ENCODE results near the gene PINLYP.

Gene PINLYP

DNA sequence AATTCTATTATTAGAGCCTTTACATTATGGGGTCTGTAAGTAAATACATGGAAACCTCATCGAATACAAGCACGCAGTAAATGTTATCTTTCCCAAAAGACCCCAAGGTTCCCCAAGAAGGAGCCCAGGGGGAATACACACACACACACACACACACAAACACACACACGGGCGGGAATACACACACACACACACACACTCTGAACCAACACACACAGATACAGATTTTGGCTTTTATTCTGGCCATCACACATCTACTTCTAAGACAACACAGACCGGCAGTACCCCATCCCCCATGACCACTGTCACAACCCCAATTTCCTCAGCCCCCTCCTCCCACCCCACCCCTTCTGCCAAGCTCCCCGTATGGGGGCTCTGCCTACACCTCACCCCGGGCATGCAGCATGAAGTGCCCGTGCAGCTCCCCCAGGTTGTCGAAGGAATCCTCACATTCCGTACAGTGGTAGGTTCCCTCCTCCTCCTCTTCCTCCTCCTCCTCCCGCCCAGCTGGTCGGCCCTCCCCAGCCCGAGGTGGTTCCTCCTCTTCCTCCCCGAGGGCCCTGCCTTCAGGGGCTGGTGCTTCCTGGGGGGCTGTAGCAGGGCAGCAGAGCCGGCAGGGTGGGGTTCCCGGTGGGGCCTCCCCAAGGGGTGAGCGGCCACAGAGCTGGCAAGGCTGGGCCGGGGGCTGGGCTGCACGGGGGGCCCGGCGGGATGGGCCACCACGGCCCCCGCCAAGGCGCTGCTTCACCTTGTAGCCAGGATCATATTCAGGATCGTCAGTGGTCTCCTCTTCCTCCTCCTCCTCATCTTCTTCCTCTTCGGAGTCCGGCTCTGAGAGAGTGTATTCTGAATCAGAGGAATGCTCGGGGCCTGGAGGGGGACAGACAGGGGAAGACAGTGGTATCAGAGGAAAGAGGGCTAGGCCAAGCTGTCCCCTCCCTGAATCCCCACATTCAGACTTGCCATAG, 31.9 kb downstream of the PINLYP start:
- DNase-seq, result no peak

- no peak for DNase-seq
These were observed 34.3 kb downstream of the PINLYP start for GRCh38 chr19:43609872-43610271.

- DNase-seq, result no peak
These were observed 34.9 kb downstream of the PINLYP start for GRCh38 chr19:43610493-43610892.

- DNase-seq, result no peak
These were observed 36.2 kb downstream of the PINLYP start, which contains the start of gene SRRM5 for GRCh38 chr19:43611788-43612187. TSS of gene SRRM5 (plus strand) at chr19:43612088. CDS start at chr19:43612122, 34 bp downstream.

DNA sequence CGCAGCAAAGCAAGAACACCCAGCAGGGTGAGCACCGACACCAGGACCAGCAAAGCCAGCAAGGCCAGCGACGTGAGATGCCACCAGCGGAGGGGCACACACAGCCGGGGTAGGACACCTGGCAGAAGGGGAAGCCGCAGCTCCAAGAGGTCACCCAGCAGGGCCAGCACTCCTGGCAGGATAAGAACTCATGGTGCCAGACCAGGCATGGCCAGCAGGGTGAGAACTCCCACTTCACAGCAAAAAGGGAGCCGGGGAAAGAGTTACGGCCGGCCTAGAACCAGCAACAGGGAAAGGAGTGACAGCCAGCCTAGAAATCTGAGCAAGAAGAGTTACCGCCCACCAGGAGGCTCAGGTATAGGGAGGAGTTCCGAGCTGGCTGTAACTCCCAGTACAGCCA, 36.8 kb downstream of the PINLYP start:
- DNase-seq, result no peak

- DNase-seq, result no peak
These were observed 40.7 kb downstream of the PINLYP start for GRCh38 chr19:43616306-43616705.

DNA sequence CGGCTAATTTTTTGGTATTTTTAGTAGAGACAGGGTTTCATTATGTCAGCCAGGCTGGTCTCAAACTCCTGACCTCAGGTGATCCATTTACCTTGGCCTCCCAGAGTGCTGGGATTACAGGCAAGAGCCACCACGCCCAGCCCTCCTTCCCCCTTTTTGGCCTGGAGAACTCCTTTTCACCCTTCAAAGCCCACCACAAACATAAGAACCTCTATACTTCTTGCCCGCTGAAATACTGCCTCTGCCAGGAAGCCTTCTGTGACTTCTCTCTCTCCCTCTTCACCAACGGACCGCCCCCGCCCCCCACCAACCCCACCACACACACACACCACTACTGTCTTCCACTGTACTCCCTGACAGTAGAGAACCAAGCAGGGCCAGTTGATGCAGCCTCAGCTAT, 41.4 kb downstream of the PINLYP start:
- no peak for DNase-seq

DNA sequence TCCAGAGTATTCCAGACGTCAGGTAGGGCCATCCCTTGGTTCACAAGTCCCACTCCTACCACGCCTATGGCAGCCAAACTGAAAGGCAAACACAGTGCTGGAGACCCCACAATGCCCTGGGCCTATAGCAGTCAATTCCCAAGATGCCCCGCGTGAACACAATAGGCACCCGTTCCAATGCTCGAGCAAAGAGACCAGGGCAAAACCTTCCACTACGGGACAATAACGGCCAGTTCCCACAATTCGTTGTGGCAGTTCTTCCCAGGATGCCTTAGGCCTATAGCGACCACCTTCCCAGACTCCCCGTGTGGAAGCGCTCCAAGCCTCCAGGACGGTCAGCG, 43.3 kb downstream of the PINLYP start:
- DNase-seq, result no peak

- peak; percentile 99 for DNase-seq
These were observed 43.9 kb downstream of the PINLYP start, which contains the start of gene ZNF428 for GRCh38 chr19:43619262-43620060. TSS of gene ZNF428 (minus strand) at chr19:43619629. CDS start at chr19:43614304, 5,325 bp downstream.

GRCh38 chr19:43620061-43621001, 44.7 kb downstream of the PINLYP start:
- no peak for DNase-seq

GRCh38 chr19:43622070-43622469, 46.5 kb downstream of the PINLYP start:
- no peak for DNase-seq

- no peak for DNase-seq
These were observed 47.4 kb downstream of the PINLYP start for GRCh38 chr19:43622956-43623355.

DNA sequence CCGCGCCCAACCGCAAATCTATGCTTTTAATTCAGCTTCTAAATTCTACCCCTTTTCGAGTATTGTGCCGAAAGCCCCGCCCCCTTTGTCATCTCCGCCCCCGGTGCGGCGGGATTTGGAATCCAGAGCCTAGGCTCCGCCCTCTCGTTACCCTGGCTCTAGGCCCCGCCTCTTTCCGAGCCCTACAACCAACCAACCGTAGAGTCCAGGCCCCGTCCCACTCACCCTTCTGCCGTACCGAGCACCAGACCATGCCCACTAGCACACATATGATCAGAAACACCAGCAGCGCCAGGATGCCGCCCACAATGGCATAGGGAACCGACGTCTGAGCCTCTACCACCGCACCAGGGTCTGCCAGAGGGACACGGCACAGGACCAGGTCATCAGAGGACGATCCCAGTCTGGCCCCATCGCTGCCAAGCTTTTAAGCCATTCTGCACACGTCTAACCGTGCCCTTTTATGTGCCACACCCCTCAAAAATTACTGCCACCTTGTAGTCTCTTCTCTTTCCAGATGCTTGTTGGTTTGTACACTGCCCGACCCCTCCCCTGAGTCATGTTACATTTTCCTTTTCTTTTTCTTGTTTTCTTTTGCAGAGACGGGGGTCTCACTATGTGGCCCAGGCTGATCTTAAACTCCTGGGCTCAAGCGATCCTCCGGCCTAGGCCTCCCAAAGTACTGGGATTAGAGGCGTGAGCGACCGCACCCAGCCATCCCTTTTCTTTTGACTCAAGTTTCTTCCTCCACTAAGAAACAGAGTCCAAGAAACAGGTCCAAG, 48.5 kb downstream of the PINLYP start:
- no peak for DNase-seq

GRCh38 chr19:43624933-43625332, 49.3 kb downstream of the PINLYP start:
- no peak for DNase-seq

DNA sequence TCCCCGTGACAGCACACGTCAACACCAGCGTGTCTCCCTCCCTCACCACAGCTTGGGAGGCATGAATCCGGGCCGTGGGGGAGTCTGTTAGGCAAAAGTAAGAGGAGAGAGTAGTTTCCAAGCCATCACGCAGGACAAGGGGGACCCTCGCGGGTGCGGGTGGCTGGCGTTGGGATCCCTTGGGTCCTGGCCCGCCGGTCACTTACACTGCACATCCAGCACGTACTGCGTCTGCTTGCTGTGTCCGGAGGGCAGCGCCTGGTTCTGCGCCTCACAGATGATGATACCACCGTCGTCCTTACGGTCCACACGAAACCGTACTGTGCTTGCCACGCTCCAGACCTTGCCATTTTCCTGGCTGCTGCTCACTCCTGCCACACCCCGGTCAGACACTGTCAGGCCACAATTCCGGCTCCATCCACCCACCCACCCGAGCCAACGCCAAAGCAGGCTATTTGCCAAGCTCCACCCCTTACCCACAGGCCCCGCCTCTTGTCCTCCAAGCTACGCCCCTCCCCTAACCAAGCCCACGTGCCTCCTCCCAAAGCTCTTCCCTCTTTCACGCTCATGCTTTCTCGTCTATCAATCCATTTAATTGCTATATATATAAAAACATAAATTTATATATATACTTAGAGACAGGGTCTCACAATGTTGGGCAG, 50.4 kb downstream of the PINLYP start:
- DNase-seq, result no peak

DNA sequence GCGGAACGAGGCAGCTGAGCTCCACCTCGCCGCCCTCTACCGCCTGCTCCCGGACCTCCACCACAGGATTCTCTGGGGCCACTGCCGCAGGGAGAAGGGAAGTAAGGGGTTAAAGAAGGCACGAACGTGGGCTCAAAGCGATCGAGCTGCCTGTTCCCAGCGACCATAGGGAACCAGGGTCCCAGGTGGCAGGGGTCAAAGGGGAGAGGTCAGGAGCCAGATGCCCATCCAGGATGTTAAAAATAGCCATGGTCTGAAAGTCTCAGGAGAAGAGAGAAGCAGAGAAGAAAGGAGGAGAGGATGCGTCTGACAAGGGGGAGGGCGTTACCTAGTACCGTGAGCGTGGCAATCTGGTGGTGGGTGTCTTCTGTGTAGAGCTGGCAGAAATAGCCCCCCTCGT, 51.2 kb downstream of the PINLYP start:
- no peak for DNase-seq

DNA sequence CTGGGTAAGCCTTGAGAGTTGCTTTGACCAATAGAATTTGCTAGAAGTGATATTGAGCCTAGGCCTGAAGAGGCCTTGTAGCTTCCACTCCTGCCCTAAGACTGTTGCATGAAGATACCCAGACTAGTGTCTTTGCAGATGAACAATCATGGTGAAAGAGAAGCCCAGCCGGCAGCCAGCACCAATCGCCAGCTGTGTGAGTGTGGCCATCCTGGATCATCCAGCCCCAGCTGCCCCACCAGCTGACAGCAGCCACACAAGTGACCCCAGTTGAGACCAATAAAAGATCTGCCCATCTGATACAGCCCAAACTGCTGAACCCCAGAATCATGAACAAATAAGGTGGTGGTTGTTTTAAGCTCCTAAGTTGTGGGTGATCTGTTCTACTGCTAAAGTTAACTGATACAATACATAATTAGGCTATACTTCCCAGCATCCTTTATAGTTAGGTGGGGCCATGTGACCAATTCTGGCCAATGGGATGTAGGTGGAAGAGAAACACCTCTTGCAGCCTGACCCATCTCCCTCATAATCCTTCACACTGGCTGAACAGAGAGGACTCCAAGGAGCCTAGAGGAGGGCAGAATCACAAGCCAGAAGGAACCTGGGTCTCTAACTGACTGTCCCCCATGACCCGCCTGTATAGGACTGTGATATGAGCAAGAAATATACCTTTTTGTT, 53.2 kb downstream of the PINLYP start:
- no peak for DNase-seq

DNA sequence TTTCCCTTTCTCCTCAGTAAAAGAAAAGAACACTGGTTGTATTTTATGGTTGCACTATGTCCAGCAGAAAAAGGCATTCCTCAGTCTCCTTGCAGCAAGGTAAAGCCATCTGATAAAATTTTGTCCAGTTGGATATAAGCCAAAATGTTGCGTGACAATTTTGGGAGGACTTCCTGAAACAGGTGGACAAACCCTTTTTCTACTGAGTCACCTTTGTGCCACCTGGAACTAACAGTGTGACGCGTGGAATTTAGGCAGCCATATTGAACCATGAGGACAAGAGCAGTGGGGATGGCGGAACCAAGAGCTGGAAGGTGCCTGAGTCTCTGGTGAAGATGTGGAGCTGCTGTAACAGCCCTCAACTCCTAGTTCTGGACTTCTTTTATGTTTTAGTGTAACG, 55.9 kb downstream of the PINLYP start:
- DNase-seq, result no peak

Data from NCI-H526 treated with DMSO at 0.1 percent for 48 hours (cell line).